KOPT-K1 (cell line): ENCODE measurements around the gene ELL.

Experiments
- H3K27ac ChIP-seq: fragments of 200-600 bp; sonication (generic); 2 replicates; pipeline ENCODE4 v1.5.1; 2016; ENCODE audit warnings: antibody characterized with exemption, mild to moderate bottlenecking, low read depth, low read length; ENCODE audit not compliant: poor library complexity, severe bottlenecking
- H3K36me3 ChIP-seq: fragments of 200-600 bp; sonication (generic); 2 replicates; pipeline ENCODE4 v1.5.1; 2017; ENCODE audit warnings: antibody characterized with exemption, mild to moderate bottlenecking, low read length, moderate library complexity; ENCODE audit not compliant: insufficient read depth
- H3K9me3 ChIP-seq: fragments of 200-600 bp; sonication (generic); 2 replicates; pipeline ENCODE4 v1.5.1; 2017; ENCODE audit warnings: antibody characterized with exemption, low read length, mild to moderate bottlenecking; ENCODE audit not compliant: insufficient read depth, poor library complexity, severe bottlenecking

ELL gene

DNA sequence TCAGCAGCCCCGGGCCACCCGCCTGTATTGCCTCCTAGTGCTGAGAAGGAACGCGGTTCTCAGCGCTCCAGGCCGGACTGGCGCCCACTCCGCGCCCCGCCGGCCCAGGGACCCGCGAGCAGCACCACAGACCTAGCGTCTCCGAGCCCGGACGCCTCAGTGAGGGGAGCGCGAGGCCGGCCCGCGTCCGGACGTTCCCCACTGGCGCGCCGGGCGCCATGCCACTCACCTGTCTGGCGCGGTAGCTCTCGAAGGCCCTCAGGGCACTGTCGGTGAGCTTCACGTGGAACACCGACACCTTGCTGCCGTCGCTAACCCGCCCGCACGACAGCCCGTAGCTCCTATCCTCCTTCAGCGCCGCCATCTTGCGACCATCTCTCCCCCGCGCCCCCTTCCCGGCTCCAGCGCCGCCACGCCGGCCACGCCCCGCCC, at the start of gene ELL:
TSS of gene ELL (minus strand) at position 379 of the 432 bp plus-strand sequence. CDS start at position 364, 15 bp downstream.
- Histone ChIP-seq H3K27ac (peak within 1 kb of the TSS; percentile 73), H3K36me3 (no peaks in the 10 kb centered on the region), H3K9me3 (no peaks in the 10 kb centered on the region)

DNA sequence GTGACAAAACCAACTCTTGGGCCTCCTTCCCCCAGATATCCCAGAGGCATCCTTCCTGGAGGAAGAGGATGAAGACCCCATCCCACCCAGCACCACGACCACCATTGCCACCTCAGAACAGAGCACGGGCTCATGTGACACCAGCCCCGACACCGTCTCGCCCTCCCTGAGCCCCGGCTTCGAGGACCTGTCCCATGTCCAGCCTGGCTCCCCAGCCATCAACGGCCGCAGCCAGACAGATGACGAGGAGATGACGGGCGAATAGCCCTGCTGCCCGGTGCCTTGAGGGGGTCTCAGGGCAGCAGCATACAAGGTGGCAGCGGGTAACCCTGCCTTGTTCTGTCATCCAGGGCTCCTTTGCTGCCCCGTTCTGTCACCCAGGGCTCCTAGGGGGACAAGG, 46.5 kb upstream of the ELL start:
- H3K27ac ChIP-seq: no peak overlapping the region
- H3K36me3 ChIP-seq: peaks cover 70% of the 10 kb centered on the region
- no peaks in the 10 kb centered on the region for H3K9me3 ChIP-seq

DNA sequence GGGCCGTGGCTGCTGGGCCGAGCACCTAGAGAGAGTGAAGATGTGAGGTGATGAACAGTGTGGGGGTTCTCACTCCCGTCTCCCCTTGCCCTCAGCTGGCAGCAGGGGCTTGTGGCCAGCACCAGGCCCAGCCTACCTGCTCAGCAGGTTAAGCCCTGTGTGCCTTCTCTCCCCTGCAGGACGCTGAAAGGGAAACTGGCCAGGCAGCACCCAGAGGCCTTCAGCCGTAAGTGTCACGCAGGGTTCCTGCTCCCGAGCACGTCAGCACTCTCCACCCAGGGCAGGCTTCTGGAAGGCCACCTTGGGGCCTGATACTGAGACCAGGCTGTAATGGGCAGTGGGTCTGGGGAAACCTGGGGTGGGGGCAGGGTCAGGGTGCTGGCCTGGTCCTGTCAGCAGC, 45.1 kb upstream of the ELL start:
- no peak overlapping the region for H3K27ac ChIP-seq
- no peaks in the 10 kb centered on the region for H3K9me3 ChIP-seq
- H3K36me3 ChIP-seq: peaks cover 78% of the 10 kb centered on the region

DNA sequence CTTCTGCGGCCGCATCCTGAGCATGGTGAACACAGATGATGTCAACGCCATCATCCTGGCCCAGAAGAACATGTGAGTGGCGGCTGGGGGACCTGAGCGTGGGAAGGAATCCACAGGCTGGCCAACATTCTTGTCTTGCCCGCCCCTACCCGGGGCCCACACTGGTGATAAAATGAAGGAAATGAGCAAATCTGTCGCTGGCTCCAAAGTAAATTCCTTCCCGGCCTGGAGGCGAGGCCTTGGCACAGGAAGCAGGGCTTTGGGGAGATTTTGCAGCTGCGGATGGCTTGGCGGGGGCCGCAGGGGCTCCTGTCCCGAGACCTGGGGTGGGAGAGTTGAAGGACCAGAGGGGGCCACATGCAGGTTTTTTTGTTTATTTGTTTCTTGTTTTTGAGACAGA, 40.2 kb upstream of the ELL start:
- H3K36me3 ChIP-seq: peaks cover 63% of the 10 kb centered on the region
- no peak overlapping the region for H3K27ac ChIP-seq
- H3K9me3 ChIP-seq: no peaks in the 10 kb centered on the region

DNA sequence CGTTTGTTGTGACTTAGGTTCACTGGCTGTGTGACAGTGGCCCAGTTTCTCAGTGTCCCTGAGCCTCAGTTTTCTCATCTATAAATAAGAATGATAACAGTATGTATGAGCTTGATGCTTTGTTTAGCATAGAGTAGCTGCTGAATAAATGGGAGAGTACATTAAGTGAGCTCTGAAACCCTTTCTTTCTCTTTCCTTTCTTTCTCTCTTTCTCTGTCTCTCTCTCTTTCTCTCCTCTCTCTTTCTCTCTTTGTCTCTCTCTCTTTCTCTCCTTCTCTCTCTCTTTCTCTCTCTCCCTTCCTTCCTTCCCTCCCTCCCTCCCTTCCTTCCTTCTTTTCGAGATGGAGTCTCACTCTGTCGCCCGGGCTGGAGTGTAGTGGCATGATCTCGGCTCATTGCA, 37.8 kb upstream of the ELL start:
- H3K27ac ChIP-seq: no peak overlapping the region
- peaks cover 39% of the 10 kb centered on the region for H3K36me3 ChIP-seq
- no peaks in the 10 kb centered on the region for H3K9me3 ChIP-seq

DNA sequence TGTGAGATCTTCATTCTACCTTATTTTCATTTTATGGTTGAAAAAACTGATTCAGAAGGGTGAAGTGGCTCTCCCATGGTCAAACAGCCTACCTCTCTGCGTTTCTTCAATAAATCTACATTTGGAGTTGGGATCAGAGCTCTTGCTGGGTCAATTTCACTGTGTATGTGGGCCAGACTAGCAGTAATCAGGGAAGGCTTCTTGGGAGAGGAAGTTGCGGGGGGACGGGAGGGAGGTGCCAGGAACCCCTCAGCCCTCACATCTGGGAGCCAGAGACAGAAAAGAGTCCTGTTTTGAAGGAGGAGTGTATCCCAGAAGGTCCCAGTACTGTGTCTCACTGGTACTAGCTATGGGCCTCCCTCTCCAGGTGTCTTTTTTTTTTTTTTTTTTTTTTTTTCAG, 36.7 kb upstream of the ELL start:
- peak overlapping the region; percentile 84 for H3K27ac ChIP-seq
- H3K9me3 ChIP-seq: no peaks in the 10 kb centered on the region
- peaks cover 28% of the 10 kb centered on the region for H3K36me3 ChIP-seq

DNA sequence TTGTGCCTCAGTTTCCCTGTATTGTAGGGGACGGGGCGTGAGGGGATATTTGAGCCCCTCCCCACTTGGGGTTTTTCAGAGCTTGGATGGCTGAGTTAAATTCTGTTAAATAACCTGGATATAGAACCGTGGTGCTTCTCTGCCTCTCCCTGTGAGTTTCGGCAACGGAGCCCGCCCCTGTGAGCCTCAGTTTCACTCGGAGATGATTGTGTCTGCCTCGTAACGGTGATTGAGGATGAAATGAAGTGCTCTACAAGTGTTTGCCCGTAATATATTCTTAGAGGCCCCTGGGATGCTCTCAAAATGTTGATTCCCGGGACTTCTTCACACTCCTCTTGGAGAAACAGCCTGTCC, 36.3 kb upstream of the ELL start:
- H3K27ac ChIP-seq: peak overlapping the region; percentile 84
- H3K9me3 ChIP-seq: no peaks in the 10 kb centered on the region
- H3K36me3 ChIP-seq: peaks cover 24% of the 10 kb centered on the region

DNA sequence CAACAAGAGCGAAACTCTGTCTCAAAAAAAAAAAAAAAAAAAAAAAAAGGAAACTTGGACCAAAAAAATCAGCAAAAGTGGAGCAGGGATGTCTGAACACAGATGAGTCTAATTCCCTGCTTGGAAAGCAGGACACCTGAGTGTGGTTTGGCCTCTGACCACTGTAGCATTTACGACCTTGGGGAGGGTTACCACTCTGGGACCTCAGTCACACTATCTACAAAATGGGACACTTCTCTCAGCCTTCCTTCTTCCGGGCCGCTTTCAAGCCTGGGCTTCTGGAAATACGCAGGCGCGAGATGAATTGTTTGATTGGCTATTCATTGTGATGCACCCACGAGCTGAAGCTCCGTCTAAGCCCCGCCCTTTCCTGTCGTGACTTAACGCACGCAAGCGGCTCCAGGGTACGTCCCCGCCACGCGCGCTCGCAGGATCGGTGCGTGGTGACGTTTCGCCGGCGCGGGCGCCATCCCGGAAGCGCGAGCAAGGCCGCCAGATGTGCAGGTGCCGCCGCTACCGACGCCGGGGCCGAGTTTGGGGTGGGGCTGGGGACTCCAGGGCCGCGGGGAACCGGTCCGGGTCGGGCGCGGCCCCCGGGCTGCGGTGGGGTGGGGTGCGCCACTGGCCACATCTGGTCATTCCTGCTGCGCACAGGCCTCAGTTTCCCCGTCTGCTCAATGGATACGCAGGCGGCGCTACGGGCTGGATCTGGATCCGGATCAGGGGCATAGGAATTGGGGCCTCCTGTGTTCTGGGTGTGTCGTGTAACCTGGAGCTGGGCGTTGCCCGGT, 35.7 kb upstream of the ELL start, which contains the start of gene KXD1:
TSS of gene KXD1 (plus strand) at position 460 of the 791 bp plus-strand sequence. CDS start 4,187 bp downstream, outside the sequence.
- no peaks in the 10 kb centered on the region for H3K9me3 ChIP-seq
- H3K27ac ChIP-seq: peak within 1 kb of the TSS; percentile 84
- H3K36me3 ChIP-seq: peaks cover 18% of the 10 kb centered on the region

DNA sequence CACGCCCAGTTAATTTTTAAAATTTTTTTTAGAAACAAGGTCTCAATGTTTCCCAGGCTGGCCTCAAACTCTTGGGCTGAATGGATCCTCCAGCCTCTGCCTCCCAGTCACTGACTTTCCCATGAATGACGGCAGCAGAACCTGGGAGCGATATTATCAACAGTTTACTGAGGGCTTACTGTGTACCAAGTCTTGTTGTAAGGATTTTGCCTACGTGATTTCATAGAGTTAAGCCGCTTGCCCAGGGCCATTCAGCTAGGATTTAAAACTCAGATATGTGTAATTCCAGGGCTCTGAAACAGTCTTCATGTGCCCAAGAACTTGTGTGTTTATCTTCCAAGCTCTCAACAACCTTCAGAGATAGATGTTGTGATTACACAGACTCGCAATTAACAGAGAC, 29.8 kb upstream of the ELL start:
- Histone ChIP-seq H3K27ac (no peak overlapping the region), H3K9me3 (no peaks in the 10 kb centered on the region), H3K36me3 (no peaks in the 10 kb centered on the region)

DNA sequence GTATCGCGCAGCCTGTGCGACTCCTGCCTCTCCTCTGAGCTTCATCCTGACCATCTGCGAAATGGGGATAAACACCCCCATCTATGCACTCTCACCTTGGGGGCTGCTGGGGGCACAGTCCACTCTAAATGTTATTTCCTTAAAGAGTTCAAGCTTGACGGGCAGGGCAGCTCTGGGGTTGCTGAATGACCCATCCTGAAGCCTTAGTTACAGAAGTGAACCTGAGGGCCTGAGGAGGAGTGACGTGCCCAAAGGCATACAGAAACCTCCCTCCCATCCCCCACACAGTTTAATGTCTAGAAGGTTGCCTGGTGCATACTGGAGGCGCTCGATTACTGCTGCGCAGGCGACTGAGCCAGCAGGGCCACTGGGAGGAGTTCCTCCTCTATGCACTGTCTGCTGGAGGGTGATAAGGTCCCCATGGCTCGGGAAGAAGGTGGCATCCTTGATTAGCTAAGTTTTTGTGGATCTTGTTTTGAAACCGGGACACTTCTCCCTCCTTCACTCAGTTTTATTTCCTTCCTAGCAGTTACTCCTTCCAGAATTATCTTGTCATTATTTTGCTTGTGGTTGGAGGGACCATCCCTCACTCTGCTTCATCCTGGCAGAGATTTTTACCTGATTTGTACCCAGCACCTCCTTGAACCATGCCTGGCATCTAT, 22.1 kb upstream of the ELL start:
- H3K27ac ChIP-seq: peak overlapping the region; percentile 66
- H3K9me3 ChIP-seq: no peaks in the 10 kb centered on the region
- H3K36me3 ChIP-seq: peaks cover 28% of the 10 kb centered on the region

DNA sequence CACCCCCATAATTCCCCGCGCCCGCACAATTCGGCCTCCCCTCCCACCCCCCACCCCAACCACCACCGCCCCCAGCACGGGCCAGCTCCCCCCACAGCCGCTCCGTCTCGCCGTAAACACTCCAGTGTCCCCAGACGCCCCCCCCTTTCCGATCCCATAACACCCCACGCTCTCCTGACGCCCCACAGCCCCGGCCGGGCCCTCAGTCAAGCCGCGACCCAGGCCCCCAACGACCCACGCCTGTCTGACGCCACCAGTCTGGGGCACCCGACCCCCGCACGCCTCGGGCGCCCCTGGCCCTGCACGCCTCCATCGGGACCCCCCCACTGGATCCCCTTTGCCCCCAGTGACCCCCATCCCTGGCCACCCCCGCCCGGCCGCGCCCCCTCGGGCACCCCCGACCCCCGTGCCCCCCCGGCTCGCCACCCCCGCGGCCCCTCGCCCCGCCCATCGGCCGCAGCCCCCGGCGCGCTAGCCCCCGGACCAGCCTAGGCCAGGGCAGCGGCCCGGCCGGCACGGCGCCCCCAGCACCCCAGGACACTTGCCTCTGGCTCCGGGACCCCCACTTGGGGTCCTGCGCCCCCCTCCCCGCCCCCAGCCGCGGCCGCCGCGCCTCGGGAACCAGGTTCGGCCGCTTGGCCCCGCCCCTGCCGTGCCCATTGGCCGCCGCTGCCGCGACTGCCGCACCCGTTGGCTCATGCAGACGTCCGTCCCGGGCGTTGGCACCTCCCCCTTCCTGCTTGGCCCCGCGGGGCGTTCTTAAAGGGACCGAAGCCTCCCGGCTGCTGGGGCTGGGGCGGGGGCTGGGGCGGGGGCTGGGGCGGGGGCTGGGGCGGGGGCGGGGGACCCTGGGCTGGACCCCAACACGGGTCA, 21.3 kb upstream of the ELL start, which contains the start of gene FKBP8:
TSS of gene FKBP8 (minus strand) at position 633 of the 873 bp plus-strand sequence. CDS start 1,603 bp downstream, outside the sequence.
- Histone ChIP-seq H3K9me3 (no peaks in the 10 kb centered on the region), H3K36me3 (peaks cover 34% of the 10 kb centered on the region), H3K27ac (peak within 1 kb of the TSS; percentile 66)

DNA sequence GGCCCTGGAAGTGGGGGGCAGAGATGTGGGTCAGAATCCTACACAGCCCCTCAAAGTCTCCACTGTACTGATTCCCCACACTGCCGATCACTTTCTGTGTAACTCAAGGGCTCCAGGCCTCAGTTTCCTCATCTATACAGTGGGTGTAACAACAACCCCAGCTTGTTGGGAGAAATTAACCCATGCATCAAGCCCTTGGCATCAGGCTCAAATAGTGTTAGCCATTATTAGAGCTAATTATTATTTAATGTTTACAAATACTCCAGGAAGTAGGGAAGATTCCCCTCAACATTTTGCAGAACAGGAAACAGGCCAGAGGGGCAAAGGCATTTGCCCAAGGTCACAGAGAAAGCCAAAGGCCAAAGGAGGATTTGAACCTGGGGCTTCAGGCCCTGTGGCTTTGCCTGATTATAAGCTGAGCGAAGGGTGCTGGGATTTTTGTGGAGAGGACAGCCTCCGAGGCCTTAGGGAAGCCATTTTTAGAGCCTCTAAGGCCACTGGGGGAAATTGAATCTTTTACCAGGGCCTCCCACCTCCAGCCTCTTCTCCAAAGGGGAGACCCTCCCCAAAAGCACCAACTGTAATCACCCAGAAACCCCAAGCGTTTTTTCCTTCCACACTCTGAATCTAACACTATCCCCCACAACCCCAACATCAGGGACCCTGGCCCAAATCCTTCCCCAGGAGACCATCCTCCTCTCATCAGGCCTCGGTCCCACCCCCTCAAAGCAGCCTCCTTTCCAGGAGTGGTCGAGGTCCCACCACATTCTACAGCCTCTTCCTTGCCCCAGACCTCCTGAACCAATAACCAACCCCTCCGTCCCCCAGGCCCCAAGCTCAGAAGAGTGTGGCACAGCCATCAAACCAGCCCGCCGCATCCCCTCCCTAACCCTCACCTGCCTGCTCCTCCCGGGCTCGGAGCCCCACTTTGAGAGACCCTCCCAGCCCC, 20.4 kb upstream of the ELL start:
- Histone ChIP-seq H3K9me3 (no peaks in the 10 kb centered on the region), H3K27ac (peak overlapping the region; percentile 66), H3K36me3 (peaks cover 44% of the 10 kb centered on the region)

DNA sequence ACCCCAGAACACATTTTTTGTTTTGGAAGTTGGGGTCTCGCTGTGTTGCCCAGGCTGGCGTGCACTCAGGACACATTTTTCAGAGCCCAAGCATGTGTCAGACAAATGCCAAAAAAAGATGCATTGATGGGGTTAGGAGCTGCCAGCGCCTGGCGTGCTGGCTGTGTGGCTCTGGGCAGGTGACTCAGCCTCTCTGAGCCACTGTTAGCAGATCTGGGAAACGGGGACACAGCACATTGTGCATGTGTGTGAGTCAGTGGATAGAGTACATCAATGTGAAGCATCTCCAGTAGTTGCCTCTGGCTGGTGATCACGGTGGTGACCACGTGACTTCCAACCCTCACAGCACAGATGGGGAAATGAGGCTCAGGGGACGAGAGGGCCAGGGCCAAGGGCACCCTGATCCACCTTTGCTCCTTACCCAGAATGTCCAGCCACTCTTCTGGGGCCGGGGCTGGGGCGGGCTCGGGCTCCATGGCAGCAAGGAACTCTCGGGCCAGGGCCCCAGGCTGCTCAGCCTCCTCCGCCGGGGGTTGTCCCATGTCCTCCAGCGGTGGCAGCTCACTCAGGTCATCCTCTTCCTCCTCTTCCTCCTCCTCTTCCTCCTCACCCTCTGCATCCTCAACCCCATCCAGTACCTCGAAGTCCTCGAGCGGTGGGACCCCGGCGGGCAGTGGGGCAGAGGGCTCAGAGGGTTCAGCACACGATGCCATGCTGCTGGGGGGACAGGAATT, 19.6 kb upstream of the ELL start:
- Histone ChIP-seq H3K27ac (no peak overlapping the region), H3K36me3 (peaks cover 52% of the 10 kb centered on the region)

More for the DNA sequence above, 19.6 kb upstream of the ELL start:
- no peaks in the 10 kb centered on the region for H3K9me3 ChIP-seq
